ENCODE measurements around the gene RAB11FIP5. TPM values are rescaled to one million over a fixed set of nuclear protein-coding genes. Genes with fewer than 3 reads are reported as not detected.

RAB11FIP5 gene
- total and polyA plus RNA-seq, 4 experiments from 2014 or later: 6.4 to 12.8 (median 11.2) TPM

GRCh38 chr2:73031095-73031678 lies 81.6 kb downstream of the RAB11FIP5 start:
- ChIA-PET CTCF (ENCODE audit: partially characterized antibody) (interaction anchor here (0.8 kb wide), 1 partner anchor 56 kb away, joined by 3 read pairs; no protein-coding TSS in a partner anchor), POLR2A (ENCODE audit: partially characterized antibody) (no interaction called here)
- intact Hi-C loops (cut with micrococcal nuclease): no loop called here
- no peaks in the 10 kb centered on the region for H3K27me3 ChIP-seq (ENCODE audit: insufficient read depth, low read length)
- Mint-ChIP-seq H3K27ac (no peak overlapping the region), H3K27me3 (no peaks in the 10 kb centered on the region), H3K4me1 (no peaks in the 10 kb centered on the region), H3K9me3 (no peaks in the 10 kb centered on the region), H3K36me3 (peaks cover 0 to 3% of the 10 kb centered on the region in 2 donors), H3K4me3 (no peak overlapping the region)
- no peak overlapping the region for H3K4me3 ChIP-seq (ENCODE audit: low read length in 2 of 2)
- H3K27ac ChIP-seq (ENCODE audit: low read depth, low read length): no peak overlapping the region
- H3K9me3 ChIP-seq (ENCODE audit: control insufficient read depth in 1 of 2, low read length in 2 of 2): no peaks in the 10 kb centered on the region
- no peaks in the 10 kb centered on the region for H3K36me3 ChIP-seq (ENCODE audit: insufficient read depth, low read length)
- no peak for DNase-seq
- no peaks in the 10 kb centered on the region for H3K4me1 ChIP-seq (ENCODE audit: insufficient read depth, low read length)

DNA sequence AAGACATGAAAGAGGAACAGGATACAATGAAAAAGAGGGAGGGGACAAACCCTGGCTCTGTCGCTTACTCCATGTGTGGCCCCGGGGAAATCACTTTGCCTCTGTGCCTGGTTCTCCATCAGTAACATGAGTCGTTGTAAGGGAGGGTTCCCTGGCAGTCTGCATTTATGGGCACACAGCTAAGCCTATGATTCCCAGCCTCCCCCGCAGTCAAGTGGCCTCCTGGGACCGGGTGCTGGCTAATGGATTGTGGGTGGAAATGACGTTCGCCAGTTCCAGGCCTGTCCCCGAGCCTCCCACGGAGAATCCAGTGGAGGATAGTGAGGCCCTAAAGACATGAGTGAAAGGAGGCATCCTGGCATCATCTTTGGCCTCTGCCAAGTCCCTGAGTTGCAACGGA lies 83.9 kb downstream of the RAB11FIP5 start:
- peaks cover 0 to 3% of the 10 kb centered on the region in 2 donors for H3K36me3 Mint-ChIP-seq
- intact Hi-C loops (cut with micrococcal nuclease): no loop called here
- Histone ChIP-seq H3K36me3 (ENCODE audit: insufficient read depth, low read length) (no peaks in the 10 kb centered on the region), H3K27ac (ENCODE audit: low read depth, low read length) (no peak overlapping the region), H3K4me3 (ENCODE audit: low read length in 2 of 2) (no peak overlapping the region), H3K27me3 (ENCODE audit: insufficient read depth, low read length) (no peaks in the 10 kb centered on the region), H3K9me3 (ENCODE audit: control insufficient read depth in 1 of 2, low read length in 2 of 2) (no peaks in the 10 kb centered on the region), H3K4me1 (ENCODE audit: insufficient read depth, low read length) (no peaks in the 10 kb centered on the region)
- ChIA-PET POLR2A (ENCODE audit: partially characterized antibody) (no interaction called here), CTCF (ENCODE audit: partially characterized antibody) (no interaction called here)
- H3K27ac Mint-ChIP-seq: no peak overlapping the region
- no peaks in the 10 kb centered on the region for H3K27me3 Mint-ChIP-seq
- no peak overlapping the region for H3K4me3 Mint-ChIP-seq
- H3K9me3 Mint-ChIP-seq: no peaks in the 10 kb centered on the region
- DNase-seq: no peak
- no peaks in the 10 kb centered on the region for H3K4me1 Mint-ChIP-seq

DNA sequence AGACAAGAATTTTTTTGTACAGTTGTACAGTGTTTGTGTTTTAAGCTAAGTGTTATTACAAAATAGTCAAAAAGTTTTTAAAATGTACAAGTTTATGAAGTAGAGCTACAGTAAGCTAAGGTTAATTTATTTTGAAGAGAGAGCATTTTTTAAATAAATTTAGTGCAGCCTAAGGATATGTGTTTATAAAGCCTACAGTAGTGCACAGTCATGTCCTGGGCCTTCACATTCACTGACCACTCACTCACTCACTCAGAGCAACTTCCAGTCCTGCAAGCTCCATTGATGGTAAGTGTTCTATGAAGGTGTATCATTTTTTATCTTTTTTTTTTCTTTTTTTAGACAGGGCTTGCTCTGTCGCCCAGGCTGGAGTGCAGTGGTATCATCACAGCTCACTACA lies 85.4 kb downstream of the RAB11FIP5 start:
- Histone ChIP-seq H3K27me3 (ENCODE audit: insufficient read depth, low read length) (no peaks in the 10 kb centered on the region), H3K4me3 (ENCODE audit: low read length in 2 of 2) (no peak overlapping the region), H3K36me3 (ENCODE audit: insufficient read depth, low read length) (no peaks in the 10 kb centered on the region), H3K4me1 (ENCODE audit: insufficient read depth, low read length) (no peaks in the 10 kb centered on the region), H3K9me3 (ENCODE audit: control insufficient read depth in 1 of 2, low read length in 2 of 2) (no peaks in the 10 kb centered on the region), H3K27ac (ENCODE audit: low read depth, low read length) (no peak overlapping the region)
- ChIA-PET POLR2A (ENCODE audit: partially characterized antibody) (no interaction called here), CTCF (ENCODE audit: partially characterized antibody) (interaction anchor here (0.7 kb wide), 1 partner anchor 30 kb away, joined by 3 read pairs; no protein-coding TSS in a partner anchor)
- intact Hi-C loops (cut with micrococcal nuclease): no loop called here
- peaks cover 0 to 3% of the 10 kb centered on the region in 2 donors for H3K36me3 Mint-ChIP-seq
- no peaks in the 10 kb centered on the region for H3K27me3 Mint-ChIP-seq
- no peak overlapping the region for H3K4me3 Mint-ChIP-seq
- H3K27ac Mint-ChIP-seq: no peak overlapping the region
- no peak for DNase-seq
- no peaks in the 10 kb centered on the region for H3K9me3 Mint-ChIP-seq
- H3K4me1 Mint-ChIP-seq: no peaks in the 10 kb centered on the region

GRCh38 chr2:73023497-73023896 lies 89.3 kb downstream of the RAB11FIP5 start:
- Histone ChIP-seq H3K27me3 (ENCODE audit: insufficient read depth, low read length) (no peaks in the 10 kb centered on the region), H3K27ac (ENCODE audit: low read depth, low read length) (no peak overlapping the region), H3K36me3 (ENCODE audit: insufficient read depth, low read length) (no peaks in the 10 kb centered on the region), H3K4me3 (ENCODE audit: low read length in 2 of 2) (no peak overlapping the region), H3K4me1 (ENCODE audit: insufficient read depth, low read length) (no peaks in the 10 kb centered on the region), H3K9me3 (ENCODE audit: control insufficient read depth in 1 of 2, low read length in 2 of 2) (no peaks in the 10 kb centered on the region)
- no peak for DNase-seq
- CTCF ChIA-PET (ENCODE audit: partially characterized antibody): interaction anchor here (1.6 kb wide), 1 partner anchor 63 kb away, joined by 3 read pairs; no protein-coding TSS in a partner anchor
- POLR2A ChIA-PET (ENCODE audit: partially characterized antibody): no interaction called here
- intact Hi-C loops (cut with micrococcal nuclease): no loop called here
- no peaks in the 10 kb centered on the region for H3K4me1 Mint-ChIP-seq
- H3K36me3 Mint-ChIP-seq: peaks cover 1 to 3% of the 10 kb centered on the region in 2 donors
- no peak overlapping the region for H3K4me3 Mint-ChIP-seq
- H3K27ac Mint-ChIP-seq: no peak overlapping the region
- no peaks in the 10 kb centered on the region for H3K9me3 Mint-ChIP-seq
- no peaks in the 10 kb centered on the region for H3K27me3 Mint-ChIP-seq

Other genes with a start within 250 kb of the RAB11FIP5 start
- not detected for gene SPR, start 225.5 kb downstream of the RAB11FIP5 start, total RNA-seq
- gene SPR, start 225.5 kb downstream of the RAB11FIP5 start, polyA plus RNA-seq: under 1 TPM in 1 of 2 donors, not detected in 1; 0.58 TPM
- gene EMX1, start 195.4 kb downstream of the RAB11FIP5 start, total RNA-seq: not detected
- not detected for gene EMX1, start 195.4 kb downstream of the RAB11FIP5 start, polyA plus RNA-seq
- gene SFXN5, start 41.2 kb downstream of the RAB11FIP5 start, total RNA-seq: 10 to 100 TPM in 1 of 2 experiments, 1 to 10 TPM in 1; 6.5 to 10.0 TPM
- gene SFXN5, start 41.2 kb downstream of the RAB11FIP5 start, polyA plus RNA-seq: 1 to 10 TPM in 1 of 2 donors, under 1 TPM in 1; 0.95 to 1.7 TPM
- not detected for gene NOTO, start 89.6 kb upstream of the RAB11FIP5 start, total RNA-seq
- not detected for gene NOTO, start 89.6 kb upstream of the RAB11FIP5 start, polyA plus RNA-seq
- 10 to 100 TPM; 38.4 to 38.9 TPM for gene SMYD5, start 101.3 kb upstream of the RAB11FIP5 start, total RNA-seq
- gene SMYD5, start 101.3 kb upstream of the RAB11FIP5 start, polyA plus RNA-seq: 10 to 100 TPM; 21.3 to 23.5 TPM
- 1 to 10 TPM; 7.0 to 7.4 TPM for gene PRADC1, start 120.3 kb upstream of the RAB11FIP5 start, total RNA-seq
- 10 to 100 TPM; 20.5 to 41.5 TPM for gene PRADC1, start 120.3 kb upstream of the RAB11FIP5 start, polyA plus RNA-seq
- gene CCT7, start 121.4 kb upstream of the RAB11FIP5 start, total RNA-seq: 100 to 1,000 TPM; 187 to 188 TPM
- gene CCT7, start 121.4 kb upstream of the RAB11FIP5 start, polyA plus RNA-seq: 100 to 1,000 TPM; 239 to 400 TPM
- 10 to 100 TPM in 1 of 2 experiments, 1 to 10 TPM in 1; 9.8 to 11.4 TPM for gene FBXO41, start 171.5 kb upstream of the RAB11FIP5 start, total RNA-seq
- 1 to 10 TPM in 1 of 2 donors, not detected in 1; 1.6 TPM for gene FBXO41, start 171.5 kb upstream of the RAB11FIP5 start, polyA plus RNA-seq
- gene EGR4, start 180.6 kb upstream of the RAB11FIP5 start, total RNA-seq: not detected
- not detected for gene EGR4, start 180.6 kb upstream of the RAB11FIP5 start, polyA plus RNA-seq

Measured in CD4-positive, alpha-beta memory T cell (primary cell).